BJ (cell line): ENCODE measurements around the gene OR51B4. TPM values are rescaled to one million over a fixed set of nuclear protein-coding genes. Genes with fewer than 3 reads are reported as not detected.
A peak's percentile ranks its signal among the peaks of the same experiment; 100 is the strongest.
"Not testable (repeated sequence)": the region's sequence is repeated elsewhere in the genome, so short reads cannot be mapped to it uniquely, and the experiment has no call there.

Source experiments
- CTCF ChIA-PET: fragments of 350-600 bp; formaldehyde crosslinking; extraction: SDS; loops from one replicate; lab custom pipeline; 2021; ENCODE audit warnings: antibody characterized with exemption, inconsistent platforms; lab: Yijun Ruan, JAX
- POLR2A ChIA-PET: fragments of 300-600 bp; sonication (Branson Sonifier 250); formaldehyde crosslinking; extraction: SDS; loops from one replicate; lab custom pipeline; 2021; ENCODE audit warnings: antibody characterized with exemption; lab: Charles Lee
- DNase-seq: peaks from one replicate; pipeline ENCODE4 v3.0.0-alpha.2; 2011; ENCODE audit warnings: low read depth
- H3K27me3 ChIP-seq: 2 replicates; pipeline ENCODE4 v1.6.0; 2011; ENCODE audit warnings: low read length; ENCODE audit not compliant: control insufficient read depth, insufficient read depth
- H3K36me3 ChIP-seq: 2 replicates; pipeline ENCODE4 v1.5.1; 2011; ENCODE audit warnings: low read length; ENCODE audit not compliant: control insufficient read depth, insufficient read depth
- H3K4me3 ChIP-seq: 2 replicates; pipeline ENCODE4 v1.5.1; 2011; ENCODE audit warnings: low read depth, mild to moderate bottlenecking, control low read depth, low read length
- polyA plus RNA-seq: library from polyadenylated mRNA; depleted of rRNA; stranded (reverse); fragments of >200 nt; gene quantifications from 2 replicates; pipeline ENCODE4 v1.2.3, GENCODE V29; 2011
- TF ChIP-seq, protein P1 (sequence below): IDR thresholded peaks from 2 replicates; pipeline ENCODE4 v1.5.1; 2011; ENCODE audit warnings: low read depth, mild to moderate bottlenecking, control low read depth, inconsistent platforms, low read length, moderate library complexity; ENCODE audit not compliant: insufficient read depth

The OR51B4 gene
- polyA plus RNA-seq, 1 experiment = not detected

DNA sequence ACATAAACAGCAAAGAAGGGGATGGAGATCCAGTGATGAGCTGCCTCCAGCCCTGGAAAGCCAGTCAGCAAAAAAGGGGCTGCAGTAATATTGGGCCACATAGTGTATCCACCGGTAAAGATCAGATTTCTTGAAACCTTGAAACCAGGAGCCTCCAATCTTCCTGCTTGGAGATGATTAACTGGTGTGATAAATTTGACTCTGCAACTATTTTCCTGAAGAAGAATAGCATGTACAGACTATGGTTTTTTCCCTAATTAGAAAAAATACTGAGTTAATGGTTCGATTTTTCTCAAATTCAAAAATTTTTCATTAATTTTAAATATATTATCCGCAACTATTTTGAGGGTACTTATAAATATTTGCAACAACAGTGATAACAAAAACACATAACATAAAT is 22.5 kb upstream of the OR51B4 start, which contains the start of gene OR51B2:
Gene OR51B2 (minus strand): TSS at position 101 of the 400 bp plus-strand sequence. CDS start 0 bp downstream, at position 101.
- Histone ChIP-seq H3K27me3 (no peaks in the 10 kb centered on the region), H3K4me3 (no peak within 1 kb of the TSS), H3K36me3 (no peaks in the 10 kb centered on the region)
- CTCF ChIA-PET = interaction anchor here (1.2 kb wide), 1 partner anchor 10 kb away, joined by 4 read pairs; no protein-coding TSS in a partner anchor
- DNase-seq = no peak
- POLR2A ChIA-PET = no interaction called here
- TF ChIP-seq, protein P1, sequence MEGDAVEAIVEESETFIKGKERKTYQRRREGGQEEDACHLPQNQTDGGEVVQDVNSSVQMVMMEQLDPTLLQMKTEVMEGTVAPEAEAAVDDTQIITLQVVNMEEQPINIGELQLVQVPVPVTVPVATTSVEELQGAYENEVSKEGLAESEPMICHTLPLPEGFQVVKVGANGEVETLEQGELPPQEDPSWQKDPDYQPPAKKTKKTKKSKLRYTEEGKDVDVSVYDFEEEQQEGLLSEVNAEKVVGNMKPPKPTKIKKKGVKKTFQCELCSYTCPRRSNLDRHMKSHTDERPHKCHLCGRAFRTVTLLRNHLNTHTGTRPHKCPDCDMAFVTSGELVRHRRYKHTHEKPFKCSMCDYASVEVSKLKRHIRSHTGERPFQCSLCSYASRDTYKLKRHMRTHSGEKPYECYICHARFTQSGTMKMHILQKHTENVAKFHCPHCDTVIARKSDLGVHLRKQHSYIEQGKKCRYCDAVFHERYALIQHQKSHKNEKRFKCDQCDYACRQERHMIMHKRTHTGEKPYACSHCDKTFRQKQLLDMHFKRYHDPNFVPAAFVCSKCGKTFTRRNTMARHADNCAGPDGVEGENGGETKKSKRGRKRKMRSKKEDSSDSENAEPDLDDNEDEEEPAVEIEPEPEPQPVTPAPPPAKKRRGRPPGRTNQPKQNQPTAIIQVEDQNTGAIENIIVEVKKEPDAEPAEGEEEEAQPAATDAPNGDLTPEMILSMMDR = no peak

GRCh38 chr11:5317292-5317691 is 15.5 kb upstream of the OR51B4 start:
- DNase-seq = no peak
- Histone ChIP-seq H3K36me3 (no peaks in the 10 kb centered on the region), H3K27me3 (no peaks in the 10 kb centered on the region), H3K4me3 (no peak overlapping the region)
- CTCF ChIA-PET = interaction anchor here (1.3 kb wide), 1 partner anchor 19 kb away, joined by 4 read pairs; no protein-coding TSS in a partner anchor
- POLR2A ChIA-PET = no interaction called here
- TF ChIP-seq, protein P1 = 0 out of 2 replicates have a peak, but pooled peaks have one; percentile 5

DNA sequence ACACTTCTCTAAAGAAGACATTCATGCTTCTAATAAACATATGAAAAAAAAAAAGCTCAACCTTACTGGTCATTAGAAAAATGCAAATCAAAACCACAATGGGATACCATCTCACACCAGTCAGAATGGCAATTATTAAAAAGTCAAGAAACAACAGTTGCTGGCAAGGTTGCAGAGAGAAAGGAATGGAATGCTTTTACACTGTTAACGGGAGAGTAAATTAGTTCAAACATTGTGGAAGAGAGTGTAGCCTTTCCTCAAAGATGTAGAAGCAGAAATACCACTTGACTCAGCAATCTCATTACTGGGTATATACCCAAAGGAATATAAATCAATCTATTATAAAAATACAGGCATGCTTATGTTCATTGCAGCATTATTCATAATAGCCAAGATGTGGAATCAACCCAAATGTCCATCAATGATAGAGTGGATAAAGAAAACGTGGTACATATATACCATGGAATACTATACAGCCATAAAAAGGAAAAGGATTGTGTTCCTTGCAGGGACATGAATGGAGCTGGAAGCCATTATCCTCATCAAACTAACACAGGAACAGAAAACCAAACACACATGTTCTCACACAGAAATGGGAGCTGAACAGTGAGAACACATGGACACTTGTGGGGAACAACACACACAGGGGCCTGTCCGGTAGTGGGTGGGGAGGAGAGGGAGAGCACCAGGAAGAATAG is 11.7 kb upstream of the OR51B4 start:
- H3K36me3 ChIP-seq, POLR2A ChIA-PET, DNase-seq, H3K4me3 ChIP-seq, H3K27me3 ChIP-seq: not testable (repeated sequence)
- CTCF ChIA-PET = interaction anchor here (1.1 kb wide), 1 partner anchor 53 kb away, joined by 3 read pairs; no protein-coding TSS in a partner anchor

- ChIA-PET POLR2A (no interaction called here), CTCF (no interaction called here)
- H3K4me3 ChIP-seq = no peak overlapping the region
- no peaks in the 10 kb centered on the region for H3K36me3 ChIP-seq
- no peak for DNase-seq
- no peaks in the 10 kb centered on the region for H3K27me3 ChIP-seq
- TF ChIP-seq, protein P1 = no peak
Measured at GRCh38 chr11:5310423-5310822, 8.7 kb upstream of the OR51B4 start.

- no peak overlapping the region for H3K4me3 ChIP-seq
- CTCF ChIA-PET = no interaction called here
- POLR2A ChIA-PET = interaction anchor here (0.5 kb wide), 1 partner anchor 56 kb away, joined by 3 read pairs; no protein-coding TSS in a partner anchor
- H3K27me3 ChIP-seq = no peaks in the 10 kb centered on the region
- no peak for DNase-seq
- TF ChIP-seq, protein P1 = no peak
- no peaks in the 10 kb centered on the region for H3K36me3 ChIP-seq
Measured at GRCh38 chr11:5307256-5308019, 5.7 kb upstream of the OR51B4 start.
